Hepatocyte (in vitro differentiated cells): ENCODE data around the gene FBXO46. TPM values are rescaled to one million over a fixed set of nuclear protein-coding genes. Genes with fewer than 3 reads are reported as not detected.

Source experiments
- DNase-seq: peaks from one replicate; pipeline ENCODE4 v3.0.0-alpha.2; 2016; ENCODE audit warnings: low spot score
- H2AFZ ChIP-seq: fragments of 200-600 bp; sonication (generic); 2 replicates; pipeline ENCODE4 v1.6.0; 2016; ENCODE audit warnings: antibody characterized with exemption, mild to moderate bottlenecking
- H3K27ac ChIP-seq: fragments of 200-600 bp; sonication (generic); 2 replicates; pipeline ENCODE4 v1.5.1; 2016; ENCODE audit warnings: mild to moderate bottlenecking
- H3K27me3 ChIP-seq: fragments of 200-600 bp; sonication (generic); 2 replicates; pipeline ENCODE4 v1.6.1; 2016
- H3K36me3 ChIP-seq: fragments of 200-600 bp; sonication (generic); replicated peaks from 2 replicates; pipeline ENCODE4 v1.5.1; 2016; ENCODE audit warnings: low read depth; ENCODE audit not compliant: insufficient read depth
- H3K4me1 ChIP-seq: fragments of 200-600 bp; sonication (generic); 2 replicates; pipeline ENCODE4 v1.5.1; 2016; ENCODE audit warnings: mild to moderate bottlenecking, moderate library complexity; ENCODE audit not compliant: insufficient read depth
- H3K4me2 ChIP-seq: fragments of 200-600 bp; sonication (generic); 2 replicates; pipeline ENCODE4 v1.6.0; 2016
- H3K4me3 ChIP-seq: fragments of 200-600 bp; sonication (generic); 2 replicates; pipeline ENCODE4 v1.5.1; 2016; ENCODE audit warnings: mild to moderate bottlenecking
- H3K79me2 ChIP-seq: fragments of 200-600 bp; sonication (generic); 2 replicates; pipeline ENCODE4 v1.6.0; 2017; ENCODE audit warnings: mild to moderate bottlenecking
- H3K9me2 ChIP-seq: fragments of 200-600 bp; sonication (generic); replicated peaks from 2 replicates; pipeline ENCODE4 v1.6.0; 2017; ENCODE audit warnings: mild to moderate bottlenecking; ENCODE audit not compliant: insufficient read depth
- H3K9me3 ChIP-seq: fragments of 200-600 bp; sonication (generic); 2 replicates; pipeline ENCODE4 v1.5.1; 2016; ENCODE audit warnings: low read depth, mild to moderate bottlenecking
- H4K20me1 ChIP-seq: fragments of 200-600 bp; sonication (generic); 2 replicates; pipeline ENCODE4 v1.6.0; 2016; ENCODE audit warnings: mild to moderate bottlenecking; ENCODE audit not compliant: insufficient read depth, poor library complexity, severe bottlenecking
- CTCF ChIP-seq: fragments of 200-600 bp; sonication (generic); IDR thresholded peaks from 2 replicates; pipeline ENCODE4 v1.5.1; 2016; ENCODE audit warnings: antibody characterized with exemption, mild to moderate bottlenecking; ENCODE audit not compliant: poor library complexity
- EZH2 ChIP-seq: fragments of 200-600 bp; sonication (generic); IDR thresholded peaks from 2 replicates; pipeline ENCODE4 v1.6.1; 2016; ENCODE audit warnings: antibody characterized with exemption, mild to moderate bottlenecking, borderline replicate concordance
- EZH2phosphoT487 ChIP-seq: fragments of 200-600 bp; sonication (generic); IDR thresholded peaks from one replicate; pipeline ENCODE4 v1.6.1; 2018; ENCODE audit warnings: antibody characterized with exemption, mild to moderate bottlenecking, low read depth, moderate library complexity; ENCODE audit not compliant: unreplicated experiment, severe bottlenecking
- WGBS: methylation state at CpG from one replicate; pipeline ENCODE4 v1.1.6; 2016; ENCODE audit warnings: low lambda C conversion rate; ENCODE audit errors: missing lambda C conversion rate; 5-methylcytosine and 5-hydroxymethylcytosine counted together
- polyA plus RNA-seq: library from polyadenylated mRNA; unstranded; fragments of >200 nt; fragmentation: Nextera tagmentation; extraction: Ambion mirVana; gene quantifications from 2 replicates; pipeline ENCODE4 v1.2.1, GENCODE V29; 2016
- total RNA-seq: library from RNA; depleted of rRNA; stranded (reverse); fragments of >200 nt; gene quantifications from 2 replicates; pipeline ENCODE4 v1.2.3, GENCODE V29; 2014

Gene FBXO46
- total and polyA plus RNA-seq, 2 experiments from 2014 or later: 7.5 to 14.8 TPM

- Histone ChIP-seq H3K9me2 (no peaks in the 10 kb centered on the region), H2AFZ (peak within 1 kb of the TSS; percentile 21)
These were observed 38.5 kb upstream of the FBXO46 start, which contains the start of gene SIX5 for GRCh38 chr19:45768984-45769782. TSS of gene SIX5 (minus strand) at chr19:45769252. CDS start at chr19:45768844, 408 bp downstream.

GRCh38 chr19:45768655-45768983 lies 37.9 kb upstream of the FBXO46 start:
- Histone ChIP-seq H3K36me3 (no peaks in the 10 kb centered on the region), H3K9me2 (no peaks in the 10 kb centered on the region), H2AFZ (peak overlapping the region; percentile 21), H3K9me3 (no peaks in the 10 kb centered on the region), H3K4me2 (peak overlapping the region; percentile 96), H3K27me3 (no peaks in the 10 kb centered on the region), H3K79me2 (peaks cover 34% of the 10 kb centered on the region), H3K27ac (peak overlapping the region; percentile 97), H4K20me1 (no peaks in the 10 kb centered on the region), H3K4me1 (peaks cover 37% of the 10 kb centered on the region), H3K4me3 (peak overlapping the region; percentile 65)
- TF ChIP-seq EZH2: no peak
- WGBS: 0% methylated on average over 3 of the region's 33 CpGs
- DNase-seq: peak; percentile 66

More at GRCh38 chr19:45768984-45769782, 38.5 kb upstream of the FBXO46 start, which contains the start of gene SIX5:
- Histone ChIP-seq H3K4me3 (peak within 1 kb of the TSS; percentile 65), H3K79me2 (peaks cover 34% of the 10 kb centered on the region), H3K9me3 (no peaks in the 10 kb centered on the region), H3K27me3 (no peaks in the 10 kb centered on the region), H3K4me2 (peak within 1 kb of the TSS; percentile 96), H3K36me3 (no peaks in the 10 kb centered on the region), H4K20me1 (no peaks in the 10 kb centered on the region), H3K27ac (peak within 1 kb of the TSS; percentile 97), H3K4me1 (peaks cover 31% of the 10 kb centered on the region)
- TF ChIP-seq EZH2: no peak
- no peak for TF ChIP-seq CTCF
- TF ChIP-seq EZH2phosphoT487: no peak
- peak; percentile 99 for DNase-seq
- WGBS: 2% methylated on average over 45 of the region's 70 CpGs

GRCh38 chr19:45767881-45768654 lies 37.4 kb upstream of the FBXO46 start:
- DNase-seq: peak; percentile 83
- H3K4me3 ChIP-seq: peak overlapping the region; percentile 65
- no peaks in the 10 kb centered on the region for H3K9me3 ChIP-seq
- H3K36me3 ChIP-seq: no peaks in the 10 kb centered on the region
- no peaks in the 10 kb centered on the region for H4K20me1 ChIP-seq
- peaks cover 37% of the 10 kb centered on the region for H3K4me1 ChIP-seq
- H2AFZ ChIP-seq: peak overlapping the region; percentile 21
- WGBS: 1% methylated on average over 78 of the region's 102 CpGs
- no peaks in the 10 kb centered on the region for H3K27me3 ChIP-seq
- H3K9me2 ChIP-seq: no peaks in the 10 kb centered on the region
- peak overlapping the region; percentile 97 for H3K27ac ChIP-seq
- no peak for TF ChIP-seq CTCF
- TF ChIP-seq EZH2phosphoT487: no peak
- TF ChIP-seq EZH2: no peak
- H3K4me2 ChIP-seq: peak overlapping the region; percentile 96
- H3K79me2 ChIP-seq: peaks cover 34% of the 10 kb centered on the region
